Mammary epithelial cell (primary cell): ENCODE results near the gene TGFBR3L.

Experiments used
- CTCF ChIP-seq, 2 donors: IDR thresholded peaks in 1 of 2; conservative IDR thresholded peaks in 1 of 2; 2 replicates each; pipeline ENCODE4 v1.5.1; 2011 to 2012; ENCODE audit warnings: inconsistent platforms in 2 of 2, low read length in 2 of 2, mild to moderate bottlenecking in 2 of 2, control low read depth in 1 of 2, low read depth in 1 of 2; ENCODE audit not compliant: insufficient read depth in 1 of 2; ENCODE audit errors: extremely low read depth in 1 of 2
- EZH2 ChIP-seq: IDR thresholded peaks from 2 replicates; pipeline ENCODE4 v1.6.1; 2012; ENCODE audit warnings: low read length, inconsistent platforms, borderline replicate concordance

- TF ChIP-seq EZH2 (no peak), CTCF (conservative IDR thresholded peaks at IDR 0.05 in 1 of 2, IDR thresholded peaks at IDR 0.05 in 1 of 2; ENCODE audit: extremely low read depth in 1 of 2, insufficient read depth in 1 of 2, low read depth in 1 of 2, low read length in 2 of 2) (no peak)
Observed at GRCh38 chr19:7887408-7888144, 27.1 kb upstream of the TGFBR3L start.
